ENCODE data around the gene BLMH.

- TF ChIP-seq CTCF (conservative IDR thresholded peaks at IDR 0.05; ENCODE audit: low read length) (no peak), EZH2phosphoT487 (IDR thresholded peaks at IDR 0.05; ENCODE audit: borderline replicate concordance) (no peak)
These were observed 45.3 kb downstream of the BLMH start for GRCh38 chr17:30246460-30246859.
